ENCODE data around the gene PPFIBP1. TPM values are rescaled to one million over a fixed set of nuclear protein-coding genes. Genes with fewer than 3 reads are reported as not detected.
A peak's percentile ranks its signal among the peaks of the same experiment; 100 is the strongest.

PPFIBP1 gene
- total RNA-seq, 1 experiment from 2014 or later = 82.3 TPM

DNA sequence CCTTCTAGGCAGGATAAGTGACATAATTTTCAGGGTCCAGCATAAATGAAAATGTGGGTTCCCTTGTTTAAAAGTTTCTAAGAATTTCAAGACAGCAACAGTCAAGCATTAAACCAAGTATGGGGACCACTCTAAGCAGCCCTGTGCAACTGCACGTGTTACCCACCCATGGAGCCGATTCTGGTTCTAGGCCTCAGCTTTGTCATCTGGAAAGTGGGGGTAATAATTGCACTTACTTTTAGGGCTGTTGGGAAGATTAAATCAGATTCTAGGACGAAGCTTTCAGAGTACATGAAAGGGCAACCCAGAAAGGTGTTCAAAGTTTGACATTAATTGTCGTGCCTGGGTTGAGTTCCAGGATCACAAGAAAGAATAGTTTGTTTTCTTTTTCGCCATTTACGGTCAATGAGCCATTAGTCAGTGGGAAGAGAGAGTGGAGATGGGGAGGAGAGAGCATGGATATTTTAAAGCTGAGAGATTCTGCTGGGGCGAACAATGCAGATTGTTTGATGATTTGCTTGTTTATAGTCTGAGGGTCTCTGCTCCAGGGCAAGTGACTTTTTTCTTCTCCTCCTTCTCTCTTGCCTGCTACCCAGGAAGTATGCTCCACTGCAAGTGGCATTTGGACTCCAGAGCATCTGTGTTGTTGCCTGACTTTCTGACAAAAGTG is 10.7 kb upstream of the PPFIBP1 start:
- no peak for DNase-seq (ENCODE audit: low spot score)

GRCh38 chr12:27515671-27516070 is 8.3 kb upstream of the PPFIBP1 start:
- no peak for DNase-seq (ENCODE audit: low spot score)

- no peak for DNase-seq (ENCODE audit: low spot score)
Measured at GRCh38 chr12:27516625-27517024, 7.4 kb upstream of the PPFIBP1 start.

GRCh38 chr12:27517546-27517945 is 6.5 kb upstream of the PPFIBP1 start:
- DNase-seq (ENCODE audit: low spot score) = no peak

DNA sequence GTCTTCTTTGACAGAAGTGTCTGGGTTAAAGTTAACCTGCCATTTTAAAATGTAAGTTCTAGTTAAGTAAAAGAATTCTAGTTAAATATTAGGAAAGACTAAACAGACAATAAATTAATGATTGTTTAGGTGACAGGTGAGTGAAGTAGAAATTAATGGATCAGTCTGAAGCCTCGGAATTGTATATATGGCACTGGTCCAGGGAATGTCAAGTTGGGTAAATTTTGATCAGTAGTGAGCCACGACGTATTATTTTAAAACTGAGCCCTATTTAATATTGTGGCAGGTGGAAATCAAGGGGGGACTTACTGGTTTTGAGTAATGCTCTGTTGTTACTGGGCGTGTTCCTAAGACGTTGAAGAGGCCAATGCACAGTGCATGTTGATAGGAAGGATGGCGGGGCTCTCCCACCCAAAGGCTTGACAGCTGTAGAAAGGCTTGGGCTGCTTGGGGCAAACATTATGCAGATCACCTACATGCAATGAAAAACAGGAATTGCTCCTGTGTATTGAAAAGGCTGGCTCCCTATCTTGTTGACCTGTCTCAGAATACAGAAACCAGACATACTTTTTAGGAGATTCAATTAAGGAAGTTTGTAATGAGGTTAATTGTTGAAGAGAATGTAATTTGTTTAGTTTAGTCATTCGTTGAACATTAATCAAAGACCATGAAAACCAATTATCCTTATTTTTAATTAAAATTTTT is 5.9 kb upstream of the PPFIBP1 start:
- no peak for DNase-seq (ENCODE audit: low spot score)

GRCh38 chr12:27521066-27521465 is 2.9 kb upstream of the PPFIBP1 start:
- DNase-seq (ENCODE audit: low spot score) = peak; percentile 17

DNA sequence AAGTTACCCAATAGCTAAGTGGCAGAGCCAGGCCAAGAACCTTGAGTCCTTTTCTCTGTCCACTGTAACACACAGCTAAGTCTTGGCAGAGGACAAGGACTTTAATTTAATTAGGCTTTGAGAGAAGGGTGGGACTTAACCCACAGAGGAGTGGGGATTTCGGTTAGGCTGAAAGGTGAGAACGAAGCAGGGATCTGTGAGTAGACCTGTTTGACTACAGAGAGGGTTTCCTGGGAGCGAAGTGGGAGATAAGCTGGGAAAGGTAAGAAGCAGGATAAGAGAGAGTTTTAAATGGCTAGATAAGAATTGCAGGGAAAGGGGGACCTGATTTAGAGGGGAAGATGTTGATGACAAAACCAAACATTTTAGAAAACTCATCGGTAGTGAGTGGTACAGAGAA is 2.0 kb upstream of the PPFIBP1 start:
- no peak for DNase-seq (ENCODE audit: low spot score)

GRCh38 chr12:27523305-27523641 is 733 bp upstream of the PPFIBP1 start:
- no peak for DNase-seq (ENCODE audit: low spot score)

DNA sequence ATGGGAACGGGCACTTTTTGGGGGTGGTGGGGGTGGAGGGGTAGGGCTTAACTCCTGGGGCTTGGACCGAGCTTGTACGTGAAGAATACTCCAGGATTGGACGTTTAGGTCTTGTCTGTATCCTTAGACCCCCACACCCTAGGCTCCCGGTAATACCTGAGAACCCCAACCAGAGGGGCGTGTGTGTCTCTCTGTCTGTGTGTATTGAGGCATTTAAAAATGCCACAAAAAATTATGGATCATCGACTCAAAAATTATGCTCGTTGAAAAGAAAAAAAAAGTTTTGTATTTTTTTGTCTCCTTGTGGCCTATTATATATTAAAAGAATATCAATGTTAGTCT is 459 bp downstream of the PPFIBP1 start:
- DNase-seq (ENCODE audit: low spot score) = no peak

- DNase-seq (ENCODE audit: low spot score) = peak; percentile 60
Measured at GRCh38 chr12:27524839-27525753, 1.1 kb downstream of the PPFIBP1 start.

- no peak for DNase-seq (ENCODE audit: low spot score)
Measured at GRCh38 chr12:27527512-27527911, 3.5 kb downstream of the PPFIBP1 start.

- DNase-seq (ENCODE audit: low spot score) = no peak
Measured at GRCh38 chr12:27528788-27529187, 4.8 kb downstream of the PPFIBP1 start.

GRCh38 chr12:27530157-27530922 is 6.3 kb downstream of the PPFIBP1 start:
- DNase-seq (ENCODE audit: low spot score) = peak; percentile 23

- no peak for DNase-seq (ENCODE audit: low spot score)
Measured at GRCh38 chr12:27531896-27532295, 7.9 kb downstream of the PPFIBP1 start.

- no peak for DNase-seq (ENCODE audit: low spot score)
Measured at GRCh38 chr12:27534060-27534764, 10.2 kb downstream of the PPFIBP1 start.

GRCh38 chr12:27534765-27535161 is 10.8 kb downstream of the PPFIBP1 start:
- no peak for DNase-seq (ENCODE audit: low spot score)

DNA sequence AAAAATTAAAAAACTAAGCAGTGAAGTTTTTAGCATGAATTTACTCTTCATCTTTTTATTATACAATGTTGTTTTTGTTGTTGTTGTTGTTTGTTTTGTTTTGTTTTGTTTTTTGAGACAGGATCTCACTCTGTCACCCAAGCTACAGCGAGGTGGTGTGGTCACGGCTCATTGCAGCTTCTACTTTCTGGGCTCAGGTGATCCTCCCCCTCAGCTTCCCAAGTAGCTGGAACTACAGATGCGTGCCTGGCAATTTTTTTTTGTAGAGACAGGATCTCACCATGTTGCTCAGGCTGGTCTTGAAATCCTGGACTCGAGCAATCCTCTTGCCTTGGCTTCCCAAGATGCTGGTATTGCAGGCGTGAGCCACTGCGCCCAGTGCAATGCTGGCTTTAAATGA is 11.3 kb downstream of the PPFIBP1 start:
- no peak for DNase-seq (ENCODE audit: low spot score)

- DNase-seq (ENCODE audit: low spot score) = no peak
Measured at GRCh38 chr12:27537855-27538675, 14.1 kb downstream of the PPFIBP1 start.

- no peak for DNase-seq (ENCODE audit: low spot score)
Measured at GRCh38 chr12:27539191-27539631, 15.2 kb downstream of the PPFIBP1 start.

GRCh38 chr12:27541031-27541719 is 17.2 kb downstream of the PPFIBP1 start:
- no peak for DNase-seq (ENCODE audit: low spot score)
